Activated T-cell treated with anti-CD3 and anti-CD28 coated beads for 48 hours (primary cell): Measurements from ENCODE around the gene SH2D3C.
A peak's percentile ranks its signal among the peaks of the same experiment; 100 is the strongest.

Experiments used
- DNase-seq: peaks from one replicate; pipeline ENCODE4 v3.0.0-alpha.2; 2020; ENCODE audit warnings: low read depth

The SH2D3C gene

GRCh38 chr9:127715470-127716337 is 62.8 kb downstream of the SH2D3C start, which contains the start of the genes PTRH1 and TTC16:
Gene PTRH1, minus strand, starts transcription at chr9:127715663. Its CDS starts 24 bp downstream, at chr9:127715639.
Gene TTC16, plus strand, starts transcription at chr9:127716079. Its CDS starts 67 bp downstream, at chr9:127716146.
- peak; percentile 95 for DNase-seq

GRCh38 chr9:127714951-127715469 is 63.5 kb downstream of the SH2D3C start:
- DNase-seq, result no peak

GRCh38 chr9:127714020-127714750 is 64.3 kb downstream of the SH2D3C start:
- no peak for DNase-seq

GRCh38 chr9:127712867-127713266 is 65.6 kb downstream of the SH2D3C start:
- DNase-seq, result no peak

- no peak for DNase-seq
Observed at GRCh38 chr9:127712371-127712770, 66.1 kb downstream of the SH2D3C start.

GRCh38 chr9:127711831-127712274 is 66.6 kb downstream of the SH2D3C start:
- DNase-seq, result no peak

- DNase-seq, result no peak
Observed at GRCh38 chr9:127711226-127711701, 67.2 kb downstream of the SH2D3C start.

- no peak for DNase-seq
Observed at GRCh38 chr9:127710204-127710783, 68.2 kb downstream of the SH2D3C start.

- no peak for DNase-seq
Observed at GRCh38 chr9:127708952-127709587, 69.4 kb downstream of the SH2D3C start.

- peak; percentile 37 for DNase-seq
Observed at GRCh38 chr9:127707766-127708165, 70.7 kb downstream of the SH2D3C start.

- no peak for DNase-seq
Observed at GRCh38 chr9:127706836-127707241, 71.6 kb downstream of the SH2D3C start, which contains the start of gene CFAP157. Gene CFAP157, plus strand, starts transcription at chr9:127706988. Its CDS starts 44 bp downstream, at chr9:127707032.

- DNase-seq, result no peak
Observed at GRCh38 chr9:127705577-127706379, 72.7 kb downstream of the SH2D3C start.

- DNase-seq, result no peak
Observed at GRCh38 chr9:127703289-127703946, 75.0 kb downstream of the SH2D3C start.

- no peak for DNase-seq
Observed at GRCh38 chr9:127700594-127701255, 77.7 kb downstream of the SH2D3C start.

GRCh38 chr9:127700140-127700539 is 78.3 kb downstream of the SH2D3C start:
- DNase-seq, result no peak

GRCh38 chr9:127698985-127699670 is 79.3 kb downstream of the SH2D3C start:
- DNase-seq, result peak; percentile 83

- DNase-seq, result no peak
Observed at GRCh38 chr9:127698386-127698785, 80.1 kb downstream of the SH2D3C start.

- DNase-seq, result no peak
Observed at GRCh38 chr9:127697575-127697974, 80.9 kb downstream of the SH2D3C start.
